Measurements from ENCODE around the gene LCE3B. TPM values are rescaled to one million over a fixed set of nuclear protein-coding genes. Genes with fewer than 3 reads are reported as not detected.

LCE3B gene
- total and polyA plus RNA-seq, 2 donors from 2014 or later: not detected

- TF ChIP-seq CTCF (IDR thresholded peaks at IDR 0.05; ENCODE audit: borderline replicate concordance, extremely low read depth, insufficient read depth): no peak
These were observed 31.5 kb downstream of the LCE3B start for GRCh38 chr1:152645146-152645545.

GRCh38 chr1:152646656-152647055 is 33.0 kb downstream of the LCE3B start:
- no peak overlapping the region for H3K4me3 ChIP-seq (ENCODE audit: low read length in 3 of 3)
- no peak for TF ChIP-seq CTCF (IDR thresholded peaks at IDR 0.05; ENCODE audit: borderline replicate concordance, extremely low read depth, insufficient read depth)
- H3K27me3 ChIP-seq (ENCODE audit: control insufficient read depth, insufficient read depth, low read length): no peaks in the 10 kb centered on the region
- FAIRE-seq (no peak), DNase-seq (no peak)
- intact Hi-C loops (cut with DNase I): no loop called here
- H3K27ac ChIP-seq (ENCODE audit: low read depth in 2 of 2, low read length in 2 of 2): no peak overlapping the region
- H3K36me3 ChIP-seq (ENCODE audit: control insufficient read depth in 2 of 3, insufficient read depth in 3 of 3, low read length in 3 of 3): no peaks in the 10 kb centered on the region
- no peaks in the 10 kb centered on the region for H3K4me1 ChIP-seq (ENCODE audit: control insufficient read depth in 2 of 3, insufficient read depth in 2 of 3, low read depth in 1 of 3, low read length in 3 of 3)
- no peaks in the 10 kb centered on the region for H3K9me3 ChIP-seq (ENCODE audit: control insufficient read depth in 2 of 3, insufficient read depth in 1 of 3, low read length in 3 of 3)
- no peak overlapping the region for H3K9ac ChIP-seq (ENCODE audit: low read length in 3 of 3)

More at GRCh38 chr1:152645146-152645545, 31.5 kb downstream of the LCE3B start:
- H3K9ac ChIP-seq (ENCODE audit: low read length in 3 of 3): no peak overlapping the region
- no peaks in the 10 kb centered on the region for H3K27me3 ChIP-seq (ENCODE audit: control insufficient read depth, insufficient read depth, low read length)
- intact Hi-C loops (cut with DNase I): no loop called here
- no peak overlapping the region for H3K27ac ChIP-seq (ENCODE audit: low read depth in 2 of 2, low read length in 2 of 2)
- H3K4me3 ChIP-seq (ENCODE audit: low read length in 3 of 3): no peak overlapping the region
- H3K9me3 ChIP-seq (ENCODE audit: control insufficient read depth in 2 of 3, insufficient read depth in 1 of 3, low read length in 3 of 3): no peaks in the 10 kb centered on the region
- FAIRE-seq (no peak), DNase-seq (no peak)
- H3K4me1 ChIP-seq (ENCODE audit: control insufficient read depth in 2 of 3, insufficient read depth in 2 of 3, low read depth in 1 of 3, low read length in 3 of 3): no peaks in the 10 kb centered on the region
- no peaks in the 10 kb centered on the region for H3K36me3 ChIP-seq (ENCODE audit: control insufficient read depth in 2 of 3, insufficient read depth in 3 of 3, low read length in 3 of 3)

GRCh38 chr1:152654110-152654509 is 40.5 kb downstream of the LCE3B start:
- H3K36me3 ChIP-seq (ENCODE audit: control insufficient read depth in 2 of 3, insufficient read depth in 3 of 3, low read length in 3 of 3): no peaks in the 10 kb centered on the region
- no peak overlapping the region for H3K27ac ChIP-seq (ENCODE audit: low read depth in 2 of 2, low read length in 2 of 2)
- no peaks in the 10 kb centered on the region for H3K9me3 ChIP-seq (ENCODE audit: control insufficient read depth in 2 of 3, insufficient read depth in 1 of 3, low read length in 3 of 3)
- FAIRE-seq (no peak), DNase-seq (peak in 4 of 5 donors; percentile 51 to 79 (median 66))
- H3K27me3 ChIP-seq (ENCODE audit: control insufficient read depth, insufficient read depth, low read length): no peaks in the 10 kb centered on the region
- H3K4me3 ChIP-seq (ENCODE audit: low read length in 3 of 3): no peak overlapping the region
- intact Hi-C loops (cut with DNase I): no loop called here
- peak; percentile 50 for TF ChIP-seq CTCF (IDR thresholded peaks at IDR 0.05; ENCODE audit: borderline replicate concordance, extremely low read depth, insufficient read depth)
- no peak overlapping the region for H3K9ac ChIP-seq (ENCODE audit: low read length in 3 of 3)
- H3K4me1 ChIP-seq (ENCODE audit: control insufficient read depth in 2 of 3, insufficient read depth in 2 of 3, low read depth in 1 of 3, low read length in 3 of 3): no peaks in the 10 kb centered on the region

GRCh38 chr1:152656459-152656858 is 42.8 kb downstream of the LCE3B start:
- no peak for TF ChIP-seq CTCF (IDR thresholded peaks at IDR 0.05; ENCODE audit: borderline replicate concordance, extremely low read depth, insufficient read depth)
- no peak for DNase-seq
- no peaks in the 10 kb centered on the region for H3K9me3 ChIP-seq (ENCODE audit: control insufficient read depth in 2 of 3, insufficient read depth in 1 of 3, low read length in 3 of 3)
- no peak overlapping the region for H3K27ac ChIP-seq (ENCODE audit: low read depth in 2 of 2, low read length in 2 of 2)
- H3K4me1 ChIP-seq (ENCODE audit: control insufficient read depth in 2 of 3, insufficient read depth in 2 of 3, low read depth in 1 of 3, low read length in 3 of 3): no peaks in the 10 kb centered on the region
- no peaks in the 10 kb centered on the region for H3K27me3 ChIP-seq (ENCODE audit: control insufficient read depth, insufficient read depth, low read length)
- no peak overlapping the region for H3K9ac ChIP-seq (ENCODE audit: low read length in 3 of 3)
- intact Hi-C loops (cut with DNase I): no loop called here
- H3K36me3 ChIP-seq (ENCODE audit: control insufficient read depth in 2 of 3, insufficient read depth in 3 of 3, low read length in 3 of 3): no peaks in the 10 kb centered on the region
- no peak overlapping the region for H3K4me3 ChIP-seq (ENCODE audit: low read length in 3 of 3)
- FAIRE-seq: no peak
